ENCODE measurements around the gene AMH.
A peak's percentile ranks its signal among the peaks of the same experiment; 100 is the strongest.

The AMH gene

GRCh38 chr19:2255982-2256685, 7.0 kb downstream of the AMH start, which contains the start of gene JSRP1:
Gene JSRP1, minus strand, starts transcription at chr19:2256417. Its CDS starts 1,103 bp downstream, at chr19:2255314.
- Mint-ChIP-seq H3K9me3 (no peaks in the 10 kb centered on the region), H3K27ac (peak within 1 kb of the TSS; percentile 79), H3K4me3 (no peak within 1 kb of the TSS), H3K4me1 (ENCODE audit: low read depth) (peaks cover 49% of the 10 kb centered on the region), H3K36me3 (ENCODE audit: low read depth) (no peaks in the 10 kb centered on the region), H3K27me3 (peaks cover 15% of the 10 kb centered on the region)
- no peak for DNase-seq

- DNase-seq, result no peak
- Mint-ChIP-seq H3K9me3 (no peaks in the 10 kb centered on the region), H3K27me3 (no peaks in the 10 kb centered on the region), H3K4me3 (no peak overlapping the region), H3K4me1 (ENCODE audit: low read depth) (peaks cover 30% of the 10 kb centered on the region), H3K27ac (peak overlapping the region; percentile 82), H3K36me3 (ENCODE audit: low read depth) (no peaks in the 10 kb centered on the region)
Measured at GRCh38 chr19:2259336-2259735, 10.2 kb downstream of the AMH start.

- no peak for DNase-seq
- Mint-ChIP-seq H3K9me3 (no peaks in the 10 kb centered on the region), H3K27ac (peak overlapping the region; percentile 73), H3K36me3 (ENCODE audit: low read depth) (no peaks in the 10 kb centered on the region), H3K4me1 (ENCODE audit: low read depth) (peaks cover 30% of the 10 kb centered on the region), H3K4me3 (no peak overlapping the region), H3K27me3 (no peaks in the 10 kb centered on the region)
Measured at GRCh38 chr19:2260341-2260805, 11.2 kb downstream of the AMH start.

GRCh38 chr19:2261438-2262172, 12.5 kb downstream of the AMH start:
- H3K36me3 Mint-ChIP-seq (ENCODE audit: low read depth), result no peaks in the 10 kb centered on the region
- H3K9me3 Mint-ChIP-seq, result no peaks in the 10 kb centered on the region
- peak; percentile 71 for DNase-seq
- H3K27me3 Mint-ChIP-seq, result no peaks in the 10 kb centered on the region
- H3K4me1 Mint-ChIP-seq (ENCODE audit: low read depth), result peaks cover 34% of the 10 kb centered on the region
- H3K4me3 Mint-ChIP-seq, result no peak overlapping the region
- H3K27ac Mint-ChIP-seq, result no peak overlapping the region

- Mint-ChIP-seq H3K4me3 (no peak overlapping the region), H3K9me3 (no peaks in the 10 kb centered on the region), H3K36me3 (ENCODE audit: low read depth) (peaks cover 13% of the 10 kb centered on the region), H3K27me3 (no peaks in the 10 kb centered on the region), H3K27ac (peak overlapping the region; percentile 52), H3K4me1 (ENCODE audit: low read depth) (peaks cover 15% of the 10 kb centered on the region)
- DNase-seq, result no peak
Measured at GRCh38 chr19:2266183-2266993, 17.3 kb downstream of the AMH start.

- Mint-ChIP-seq H3K27me3 (no peaks in the 10 kb centered on the region), H3K4me3 (peak overlapping the region; percentile 91), H3K4me1 (ENCODE audit: low read depth) (peaks cover 30% of the 10 kb centered on the region), H3K36me3 (ENCODE audit: low read depth) (peaks cover 32% of the 10 kb centered on the region), H3K27ac (peak overlapping the region; percentile 96), H3K9me3 (no peaks in the 10 kb centered on the region)
- no peak for DNase-seq
Measured at GRCh38 chr19:2268480-2268830, 19.3 kb downstream of the AMH start.

GRCh38 chr19:2268861-2269243, 19.7 kb downstream of the AMH start:
- H3K9me3 Mint-ChIP-seq, result no peaks in the 10 kb centered on the region
- peak overlapping the region; percentile 91 for H3K4me3 Mint-ChIP-seq
- H3K36me3 Mint-ChIP-seq (ENCODE audit: low read depth), result peaks cover 36% of the 10 kb centered on the region
- DNase-seq, result no peak
- H3K4me1 Mint-ChIP-seq (ENCODE audit: low read depth), result peaks cover 34% of the 10 kb centered on the region
- H3K27ac Mint-ChIP-seq, result peak overlapping the region; percentile 96
- no peaks in the 10 kb centered on the region for H3K27me3 Mint-ChIP-seq

GRCh38 chr19:2269244-2270156, 20.4 kb downstream of the AMH start:
- no peaks in the 10 kb centered on the region for H3K27me3 Mint-ChIP-seq
- peak overlapping the region; percentile 96 for H3K27ac Mint-ChIP-seq
- H3K4me1 Mint-ChIP-seq (ENCODE audit: low read depth), result peaks cover 41% of the 10 kb centered on the region
- peak; percentile 100 for DNase-seq
- H3K9me3 Mint-ChIP-seq, result no peaks in the 10 kb centered on the region
- H3K36me3 Mint-ChIP-seq (ENCODE audit: low read depth), result peaks cover 43% of the 10 kb centered on the region
- H3K4me3 Mint-ChIP-seq, result peak overlapping the region; percentile 91

- Mint-ChIP-seq H3K27ac (peak overlapping the region; percentile 96), H3K9me3 (no peaks in the 10 kb centered on the region), H3K4me1 (ENCODE audit: low read depth) (peaks cover 44% of the 10 kb centered on the region), H3K36me3 (ENCODE audit: low read depth) (peaks cover 47% of the 10 kb centered on the region), H3K4me3 (peak overlapping the region; percentile 91), H3K27me3 (no peaks in the 10 kb centered on the region)
- DNase-seq, result peak; percentile 61
Measured at GRCh38 chr19:2270157-2270422, 21.0 kb downstream of the AMH start.

- Mint-ChIP-seq H3K4me1 (ENCODE audit: low read depth) (peaks cover 45% of the 10 kb centered on the region), H3K27ac (peak overlapping the region; percentile 96), H3K27me3 (no peaks in the 10 kb centered on the region), H3K9me3 (no peaks in the 10 kb centered on the region), H3K36me3 (ENCODE audit: low read depth) (peaks cover 49% of the 10 kb centered on the region), H3K4me3 (peak overlapping the region; percentile 91)
- DNase-seq, result peak; percentile 80
Measured at GRCh38 chr19:2270423-2271233, 21.5 kb downstream of the AMH start.

GRCh38 chr19:2271234-2272103, 22.3 kb downstream of the AMH start:
- Mint-ChIP-seq H3K9me3 (no peaks in the 10 kb centered on the region), H3K36me3 (ENCODE audit: low read depth) (peaks cover 51% of the 10 kb centered on the region), H3K27me3 (no peaks in the 10 kb centered on the region), H3K4me1 (ENCODE audit: low read depth) (peaks cover 41% of the 10 kb centered on the region), H3K4me3 (peak overlapping the region; percentile 91), H3K27ac (peak overlapping the region; percentile 96)
- DNase-seq, result peak; percentile 55

- DNase-seq, result peak; percentile 86
- Mint-ChIP-seq H3K4me3 (peak overlapping the region; percentile 91), H3K4me1 (ENCODE audit: low read depth) (peaks cover 35% of the 10 kb centered on the region), H3K36me3 (ENCODE audit: low read depth) (peaks cover 52% of the 10 kb centered on the region), H3K9me3 (no peaks in the 10 kb centered on the region), H3K27ac (peak overlapping the region; percentile 96), H3K27me3 (no peaks in the 10 kb centered on the region)
Measured at GRCh38 chr19:2273356-2274184, 24.4 kb downstream of the AMH start.
